Osteoblast (primary cell): ENCODE measurements around the gene IPO4. TPM values are rescaled to one million over a fixed set of nuclear protein-coding genes. Genes with fewer than 3 reads are reported as not detected.
A peak's percentile ranks its signal among the peaks of the same experiment; 100 is the strongest.

ENCODE experiments used
- DNase-seq: peaks from one replicate; pipeline ENCODE4 v3.0.0; 2011; ENCODE audit warnings: low spot score, mixed read lengths; ENCODE audit not compliant: insufficient read length; ENCODE audit errors: missing footprints
- H2AFZ ChIP-seq: 2 replicates; pipeline ENCODE4 v1.6.0; 2011; ENCODE audit warnings: mild to moderate bottlenecking, low read length
- H3K27ac ChIP-seq: 2 replicates; pipeline ENCODE4 v1.5.1; 2011; ENCODE audit warnings: mild to moderate bottlenecking, low read depth, low read length, moderate library complexity
- H3K27me3 ChIP-seq: 2 replicates; pipeline ENCODE4 v1.6.0; 2012; ENCODE audit warnings: mild to moderate bottlenecking, control low read depth, inconsistent platforms, low read length, moderate library complexity; ENCODE audit not compliant: insufficient read depth
- H3K36me3 ChIP-seq: 2 replicates; pipeline ENCODE4 v1.5.1; 2011; ENCODE audit warnings: mild to moderate bottlenecking, low read length, control low read depth, moderate library complexity; ENCODE audit not compliant: insufficient read depth
- H3K4me1 ChIP-seq: 2 replicates; pipeline ENCODE4 v1.5.1; 2011; ENCODE audit warnings: mild to moderate bottlenecking, low read length, control low read depth, moderate library complexity; ENCODE audit not compliant: insufficient read depth
- H3K4me2 ChIP-seq: 2 replicates; pipeline ENCODE4 v1.6.0; 2011; ENCODE audit warnings: mild to moderate bottlenecking, low read length; ENCODE audit not compliant: insufficient read depth
- H3K4me3 ChIP-seq: fragments of 200-600 bp; sonication (generic); 3 replicates; pipeline ENCODE4 v1.5.1; 2012; ENCODE audit warnings: mild to moderate bottlenecking, low read length, inconsistent platforms; ENCODE audit not compliant: insufficient read depth
- H3K79me2 ChIP-seq: 2 replicates; pipeline ENCODE4 v1.6.0; 2012; ENCODE audit warnings: mild to moderate bottlenecking, low read length, control low read depth, inconsistent platforms; ENCODE audit not compliant: insufficient read depth
- H3K9me3 ChIP-seq: 2 replicates; pipeline ENCODE4 v1.5.1; 2011; ENCODE audit warnings: low read depth, low read length, control low read depth
- H4K20me1 ChIP-seq: 2 replicates; pipeline ENCODE4 v1.6.0; 2012; ENCODE audit warnings: mild to moderate bottlenecking, low read length, control low read depth; ENCODE audit not compliant: insufficient read depth
- total RNA-seq: library from RNA; depleted of rRNA; stranded (reverse); fragments of >200 nt; gene quantifications from 2 replicates; pipeline ENCODE4 v1.2.3, GENCODE V29; 2012
- TF ChIP-seq, protein P1 (sequence below): IDR thresholded peaks from 2 replicates; pipeline ENCODE4 v1.5.1; 2011; ENCODE audit warnings: mild to moderate bottlenecking, low read depth, low read length, moderate library complexity; ENCODE audit errors: extremely low read depth

IPO4 gene
- total RNA-seq, 1 donor, result 47.0 TPM

DNA sequence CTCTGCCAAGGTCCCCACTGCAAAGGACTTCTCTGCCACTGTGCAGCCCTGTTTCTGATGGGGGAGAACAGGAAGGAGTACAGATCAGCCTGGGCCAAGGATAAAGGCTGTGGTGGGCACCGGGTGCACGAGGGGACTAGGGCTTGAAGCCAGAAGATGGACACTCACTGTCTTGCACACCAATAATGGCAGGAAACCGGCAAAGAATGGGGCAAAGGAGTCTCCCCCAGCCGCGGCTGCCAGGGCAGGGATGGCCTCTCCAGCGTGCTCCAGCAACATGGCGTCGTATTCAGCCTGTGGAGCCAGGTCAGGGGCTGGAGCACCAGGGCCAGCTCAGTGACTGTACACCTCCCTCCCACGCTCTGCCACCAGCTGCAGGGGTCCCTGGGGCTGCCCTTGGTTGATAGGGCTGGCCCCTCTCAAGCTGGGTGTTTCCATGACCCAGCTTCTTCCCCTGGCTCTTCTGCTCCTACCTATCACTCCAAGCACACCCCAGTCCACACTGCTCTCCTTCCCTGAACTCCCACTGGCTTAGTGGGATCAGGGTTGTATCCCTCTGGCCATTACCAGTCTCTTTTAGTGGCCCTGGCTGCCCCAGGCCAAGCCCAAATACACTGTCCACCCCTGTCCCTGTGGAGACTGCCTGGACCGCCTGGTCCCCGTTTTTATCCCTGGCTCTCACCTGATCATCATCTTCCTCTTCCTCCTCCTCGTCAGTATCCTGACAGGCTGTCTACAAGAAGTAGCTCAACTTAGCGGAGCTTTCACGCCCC, 6.3 kb downstream of the IPO4 start:
- Histone ChIP-seq H3K27ac (no peak overlapping the region), H3K4me3 (no peak overlapping the region), H3K79me2 (peaks cover 14% of the 10 kb centered on the region), H4K20me1 (peaks cover 4% of the 10 kb centered on the region), H3K27me3 (no peaks in the 10 kb centered on the region), H3K4me2 (no peak overlapping the region), H3K4me1 (peaks cover 7% of the 10 kb centered on the region), H3K36me3 (peaks cover 80% of the 10 kb centered on the region), H3K9me3 (no peaks in the 10 kb centered on the region), H2AFZ (no peak overlapping the region)
- DNase-seq, result peak; percentile 74
- TF ChIP-seq, protein P1, sequence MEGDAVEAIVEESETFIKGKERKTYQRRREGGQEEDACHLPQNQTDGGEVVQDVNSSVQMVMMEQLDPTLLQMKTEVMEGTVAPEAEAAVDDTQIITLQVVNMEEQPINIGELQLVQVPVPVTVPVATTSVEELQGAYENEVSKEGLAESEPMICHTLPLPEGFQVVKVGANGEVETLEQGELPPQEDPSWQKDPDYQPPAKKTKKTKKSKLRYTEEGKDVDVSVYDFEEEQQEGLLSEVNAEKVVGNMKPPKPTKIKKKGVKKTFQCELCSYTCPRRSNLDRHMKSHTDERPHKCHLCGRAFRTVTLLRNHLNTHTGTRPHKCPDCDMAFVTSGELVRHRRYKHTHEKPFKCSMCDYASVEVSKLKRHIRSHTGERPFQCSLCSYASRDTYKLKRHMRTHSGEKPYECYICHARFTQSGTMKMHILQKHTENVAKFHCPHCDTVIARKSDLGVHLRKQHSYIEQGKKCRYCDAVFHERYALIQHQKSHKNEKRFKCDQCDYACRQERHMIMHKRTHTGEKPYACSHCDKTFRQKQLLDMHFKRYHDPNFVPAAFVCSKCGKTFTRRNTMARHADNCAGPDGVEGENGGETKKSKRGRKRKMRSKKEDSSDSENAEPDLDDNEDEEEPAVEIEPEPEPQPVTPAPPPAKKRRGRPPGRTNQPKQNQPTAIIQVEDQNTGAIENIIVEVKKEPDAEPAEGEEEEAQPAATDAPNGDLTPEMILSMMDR, result no peak

DNA sequence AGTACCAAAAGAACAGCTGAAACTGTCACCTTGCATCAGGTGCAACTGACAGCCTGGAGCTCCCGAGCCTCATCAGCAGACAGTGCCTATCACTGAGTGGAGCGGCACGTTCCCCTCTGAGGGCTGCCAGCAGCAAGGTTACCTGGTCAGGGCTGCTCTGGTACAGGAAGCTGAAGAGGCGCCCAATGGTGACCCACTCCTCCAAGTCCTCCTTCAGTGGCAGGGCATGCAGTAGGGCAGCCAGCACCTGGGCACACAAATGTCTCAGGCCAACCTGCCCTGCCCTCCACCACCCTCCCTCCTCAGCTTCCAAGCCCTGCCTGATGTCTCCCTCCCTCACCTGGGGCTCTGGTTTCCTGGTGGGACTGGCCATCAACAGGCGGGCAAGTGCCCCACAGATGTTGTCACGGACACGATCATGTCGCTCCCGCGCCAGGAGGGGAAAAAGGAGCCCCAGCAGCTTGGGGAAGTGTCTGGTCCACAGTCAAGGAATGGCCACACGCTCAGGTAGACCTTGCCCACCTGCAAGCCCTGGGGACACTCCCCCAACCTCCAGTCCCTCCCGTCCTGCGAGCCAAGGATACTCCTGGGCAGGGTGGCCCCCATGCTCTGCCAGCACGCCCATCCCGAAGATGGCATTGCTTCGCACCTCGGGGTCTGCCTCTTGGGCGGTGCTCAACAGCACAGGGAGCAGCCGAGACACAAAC, 7.1 kb downstream of the IPO4 start:
- peak; percentile 5 for DNase-seq
- Histone ChIP-seq H3K36me3 (peaks cover 83% of the 10 kb centered on the region), H3K27ac (no peak overlapping the region), H3K27me3 (no peaks in the 10 kb centered on the region), H3K79me2 (peaks cover 8% of the 10 kb centered on the region), H3K4me3 (no peak overlapping the region), H4K20me1 (no peaks in the 10 kb centered on the region), H3K4me1 (peaks cover 7% of the 10 kb centered on the region), H2AFZ (no peak overlapping the region), H3K9me3 (no peaks in the 10 kb centered on the region), H3K4me2 (no peak overlapping the region)
- TF ChIP-seq, protein P1, result no peak

DNA sequence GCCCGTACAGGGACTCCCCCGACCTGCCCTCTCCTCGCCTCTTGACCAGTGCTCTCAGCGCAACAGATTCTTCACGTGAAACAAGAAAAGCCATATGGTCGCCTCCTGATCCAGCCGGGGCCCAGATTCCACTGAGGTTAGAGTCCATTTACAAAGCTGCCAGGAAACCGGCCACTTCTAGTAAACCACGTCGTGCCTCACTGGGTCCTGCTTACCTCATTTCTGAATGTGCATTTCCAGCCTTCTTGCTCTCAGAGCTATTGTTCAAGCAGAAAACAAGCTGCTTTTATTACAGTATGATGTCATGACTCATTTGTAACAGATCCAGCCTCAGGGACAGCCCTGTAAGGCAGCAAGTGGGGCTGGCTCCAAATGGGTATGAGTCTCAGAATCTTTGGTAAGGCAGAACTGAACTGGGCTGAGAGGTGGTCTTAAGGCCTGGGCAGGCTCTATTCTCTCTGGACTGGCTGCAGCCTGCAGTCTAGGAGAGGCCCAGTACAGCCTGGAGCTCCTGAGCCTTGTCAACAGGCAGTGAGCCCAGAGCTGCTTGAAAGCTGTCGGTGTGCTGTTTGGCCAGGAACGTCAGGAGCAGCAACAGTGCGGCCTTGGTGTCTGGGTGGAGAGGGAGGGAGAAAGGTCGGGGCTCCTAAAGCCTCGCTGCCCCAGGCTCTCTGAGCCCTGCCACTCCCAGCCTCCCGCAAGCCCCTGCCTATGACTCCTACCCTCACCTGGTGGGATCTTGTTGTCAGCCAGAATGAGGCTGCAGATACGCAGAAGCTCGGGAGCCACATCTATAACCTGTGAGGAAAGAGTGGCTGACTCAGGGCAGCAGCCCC, 8.4 kb downstream of the IPO4 start:
- peak overlapping the region; percentile 72 for H3K27ac ChIP-seq
- TF ChIP-seq, protein P1, result no peak
- no peaks in the 10 kb centered on the region for H3K9me3 ChIP-seq
- H3K36me3 ChIP-seq, result peaks cover 70% of the 10 kb centered on the region
- H3K4me3 ChIP-seq, result no peak overlapping the region
- H3K4me2 ChIP-seq, result no peak overlapping the region
- no peaks in the 10 kb centered on the region for H3K79me2 ChIP-seq
- no peak overlapping the region for H2AFZ ChIP-seq
- peaks cover 7% of the 10 kb centered on the region for H3K4me1 ChIP-seq
- H4K20me1 ChIP-seq, result no peaks in the 10 kb centered on the region
- no peaks in the 10 kb centered on the region for H3K27me3 ChIP-seq
- peak; percentile 93 for DNase-seq
